Measurements from ENCODE around the gene SH3TC1. TPM values are rescaled to one million over a fixed set of nuclear protein-coding genes. Genes with fewer than 3 reads are reported as not detected.

The SH3TC1 gene
- total and polyA plus RNA-seq, 10 donors: 23.3 to 157 (median 62.0) TPM

DNA sequence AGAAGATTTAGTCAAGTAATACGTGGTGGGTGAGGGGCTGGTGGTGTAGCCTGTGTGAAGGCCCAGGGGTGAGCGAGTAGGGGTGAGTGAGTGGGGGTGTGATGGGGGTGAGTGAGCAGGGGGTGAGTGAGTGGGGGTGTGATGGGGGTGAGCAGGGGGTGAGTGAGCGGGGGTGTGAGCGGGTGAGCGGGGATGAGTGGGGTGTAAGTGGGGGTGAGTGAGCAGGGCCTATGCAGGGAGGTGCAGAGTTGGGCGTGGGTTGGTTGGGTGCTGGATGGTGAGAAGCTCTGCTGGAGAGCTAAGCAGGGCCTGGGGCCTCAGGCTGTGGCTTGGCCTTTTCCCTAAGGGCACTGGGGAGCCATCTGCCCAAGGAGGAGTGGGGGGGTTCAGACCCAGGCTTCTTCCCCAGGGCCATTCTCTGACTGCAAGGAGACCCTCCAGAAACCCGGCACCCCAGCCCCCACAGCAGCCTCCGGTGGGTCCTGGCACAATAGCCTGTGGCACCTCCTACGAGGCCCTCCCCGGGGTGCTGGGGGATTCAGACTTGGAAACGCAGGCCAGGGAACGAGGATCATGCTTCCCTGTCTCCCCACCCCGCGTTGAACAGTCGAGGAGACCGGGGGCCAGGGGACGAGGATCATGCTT lies 30.4 kb downstream of the SH3TC1 start:
- peaks cover 0 to 84% (median 48%) of the 10 kb centered on the region in 6 donors for H3K36me3 ChIP-seq
- intact Hi-C loops (cut with DNase I; ENCODE audit: low total_unique reads): no loop called here
- H3K27me3 ChIP-seq (replicated peaks in 1 of 7): no peaks in the 10 kb centered on the region
- peak overlapping the region in 4 of 8 donors; percentile 61 to 85 (median 74) for H3K27ac ChIP-seq
- H3K4me3 ChIP-seq: peak overlapping the region in 1 of 8 donors; percentile 38
- TF ChIP-seq, protein P1, sequence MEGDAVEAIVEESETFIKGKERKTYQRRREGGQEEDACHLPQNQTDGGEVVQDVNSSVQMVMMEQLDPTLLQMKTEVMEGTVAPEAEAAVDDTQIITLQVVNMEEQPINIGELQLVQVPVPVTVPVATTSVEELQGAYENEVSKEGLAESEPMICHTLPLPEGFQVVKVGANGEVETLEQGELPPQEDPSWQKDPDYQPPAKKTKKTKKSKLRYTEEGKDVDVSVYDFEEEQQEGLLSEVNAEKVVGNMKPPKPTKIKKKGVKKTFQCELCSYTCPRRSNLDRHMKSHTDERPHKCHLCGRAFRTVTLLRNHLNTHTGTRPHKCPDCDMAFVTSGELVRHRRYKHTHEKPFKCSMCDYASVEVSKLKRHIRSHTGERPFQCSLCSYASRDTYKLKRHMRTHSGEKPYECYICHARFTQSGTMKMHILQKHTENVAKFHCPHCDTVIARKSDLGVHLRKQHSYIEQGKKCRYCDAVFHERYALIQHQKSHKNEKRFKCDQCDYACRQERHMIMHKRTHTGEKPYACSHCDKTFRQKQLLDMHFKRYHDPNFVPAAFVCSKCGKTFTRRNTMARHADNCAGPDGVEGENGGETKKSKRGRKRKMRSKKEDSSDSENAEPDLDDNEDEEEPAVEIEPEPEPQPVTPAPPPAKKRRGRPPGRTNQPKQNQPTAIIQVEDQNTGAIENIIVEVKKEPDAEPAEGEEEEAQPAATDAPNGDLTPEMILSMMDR (IDR thresholded peaks at IDR 0.05 in 8 of 11, conservative IDR thresholded peaks at IDR 0.05 in 3 of 11): no peak
- TF ChIP-seq POLR2AphosphoS5 (IDR thresholded peaks at IDR 0.05) (no peak), POLR2A (IDR thresholded peaks at IDR 0.05) (no peak)
- peaks cover 18 to 77% (median 65%) of the 10 kb centered on the region in 6 donors for H3K4me1 ChIP-seq
- no peaks in the 10 kb centered on the region for H3K9me3 ChIP-seq
- DNase-seq: no peak
- WGBS, 5 donors: 84 to 90% (median 87%) methylated on average over 15 to 17 of the region's 17 CpGs

DNA sequence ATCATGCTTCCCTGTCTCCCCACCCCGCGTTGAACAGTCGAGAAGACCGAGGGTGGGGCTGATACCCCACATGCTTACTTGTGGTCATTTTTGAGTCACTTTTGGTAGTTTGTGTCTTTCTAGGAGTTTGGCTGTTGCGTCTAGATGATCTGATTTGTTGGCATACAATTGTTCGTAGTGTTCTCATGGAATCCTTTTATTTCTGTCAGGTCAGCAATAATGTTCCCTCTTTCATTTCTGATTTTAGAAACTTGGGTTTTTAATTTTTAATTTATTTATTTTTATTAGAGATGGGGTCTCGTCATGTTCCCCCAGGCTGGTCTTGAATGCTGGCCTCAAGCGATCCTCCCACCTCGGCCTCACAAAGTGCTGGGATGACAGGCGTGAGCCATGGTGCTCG lies 30.9 kb downstream of the SH3TC1 start:
- peaks cover 0 to 84% (median 49%) of the 10 kb centered on the region in 6 donors for H3K36me3 ChIP-seq
- peaks cover 18 to 72% (median 60%) of the 10 kb centered on the region in 6 donors for H3K4me1 ChIP-seq
- 87 to 92% (median 89%) methylated on average over 11 of the region's 11 CpGs for WGBS, 5 donors
- intact Hi-C loops (cut with DNase I; ENCODE audit: low total_unique reads): no loop called here
- no peaks in the 10 kb centered on the region for H3K27me3 ChIP-seq (replicated peaks in 1 of 7)
- H3K27ac ChIP-seq: peak overlapping the region in 4 of 8 donors; percentile 61 to 85 (median 74)
- H3K9me3 ChIP-seq: no peaks in the 10 kb centered on the region
- TF ChIP-seq POLR2AphosphoS5 (IDR thresholded peaks at IDR 0.05) (no peak), POLR2A (IDR thresholded peaks at IDR 0.05) (no peak)
- TF ChIP-seq, protein P1 (IDR thresholded peaks at IDR 0.05 in 8 of 11, conservative IDR thresholded peaks at IDR 0.05 in 3 of 11): no peak
- no peak for DNase-seq
- H3K4me3 ChIP-seq: no peak overlapping the region

DNA sequence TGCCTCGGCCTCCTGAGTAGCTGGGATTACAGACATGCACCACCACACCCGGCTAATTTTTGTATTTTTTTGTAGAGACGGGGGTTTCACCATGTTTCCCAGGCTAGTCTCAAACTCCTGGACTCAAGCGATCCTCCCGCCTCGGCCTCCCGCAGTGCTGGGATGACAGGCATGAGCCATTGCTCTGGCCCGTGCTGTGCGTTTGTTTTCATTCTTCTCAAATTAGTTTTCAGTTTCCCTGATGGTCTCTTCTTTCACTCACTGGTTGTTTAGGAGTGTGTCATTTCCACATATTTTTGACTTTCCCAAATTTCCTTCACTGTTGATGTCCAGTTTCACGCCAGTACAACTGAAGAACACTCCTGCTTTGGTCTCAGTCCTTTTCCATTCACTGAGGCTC lies 31.8 kb downstream of the SH3TC1 start:
- H3K36me3 ChIP-seq: peaks cover 0 to 84% (median 54%) of the 10 kb centered on the region in 6 donors
- DNase-seq: no peak
- H3K4me3 ChIP-seq: no peak overlapping the region
- no peaks in the 10 kb centered on the region for H3K9me3 ChIP-seq
- TF ChIP-seq POLR2AphosphoS5 (IDR thresholded peaks at IDR 0.05) (no peak), POLR2A (IDR thresholded peaks at IDR 0.05) (no peak)
- TF ChIP-seq, protein P1 (IDR thresholded peaks at IDR 0.05 in 8 of 11, conservative IDR thresholded peaks at IDR 0.05 in 3 of 11): no peak
- WGBS, 5 donors: 91 to 97% (median 94%) methylated on average over 10 of the region's 10 CpGs
- peaks cover 18 to 64% (median 54%) of the 10 kb centered on the region in 6 donors for H3K4me1 ChIP-seq
- no peak overlapping the region for H3K27ac ChIP-seq
- no peaks in the 10 kb centered on the region for H3K27me3 ChIP-seq (replicated peaks in 1 of 7)
- intact Hi-C loops (cut with DNase I; ENCODE audit: low total_unique reads): no loop called here

GRCh38 chr4:8231551-8232049 lies 32.5 kb downstream of the SH3TC1 start:
- DNase-seq: no peak
- H3K4me3 ChIP-seq: no peak overlapping the region
- intact Hi-C loops (cut with DNase I; ENCODE audit: low total_unique reads): no loop called here

More at GRCh38 chr4:8231551-8232049, 32.5 kb downstream of the SH3TC1 start:
- peaks cover 18 to 57% (median 48%) of the 10 kb centered on the region in 6 donors for H3K4me1 ChIP-seq
- WGBS, 5 donors: 79 to 94% (median 82%) methylated on average over 18 to 21 of the region's 21 CpGs
- peak overlapping the region in 1 of 8 donors; percentile 23 for H3K27ac ChIP-seq
- H3K9me3 ChIP-seq: no peaks in the 10 kb centered on the region
- TF ChIP-seq, protein P1 (IDR thresholded peaks at IDR 0.05 in 8 of 11, conservative IDR thresholded peaks at IDR 0.05 in 3 of 11): no peak
- TF ChIP-seq POLR2AphosphoS5 (IDR thresholded peaks at IDR 0.05) (peak; percentile 29 to 61 (median 57)), POLR2A (IDR thresholded peaks at IDR 0.05) (no peak)
- H3K27me3 ChIP-seq (replicated peaks in 1 of 7): no peaks in the 10 kb centered on the region
- H3K36me3 ChIP-seq: peaks cover 0 to 84% (median 61%) of the 10 kb centered on the region in 6 donors
